TTC549 (cell line): Measurements from ENCODE around the gene LMNTD1.
"Not testable (repeated sequence)": the region's sequence is repeated elsewhere in the genome, so short reads cannot be mapped to it uniquely, and the experiment has no call there.

ENCODE experiments used
- FAIRE-seq: peaks from 2 replicates; lab custom pipeline; 2012; peaks lifted over from hg19 to GRCh38; lab: Jason Lieb, UNC

LMNTD1 gene

DNA sequence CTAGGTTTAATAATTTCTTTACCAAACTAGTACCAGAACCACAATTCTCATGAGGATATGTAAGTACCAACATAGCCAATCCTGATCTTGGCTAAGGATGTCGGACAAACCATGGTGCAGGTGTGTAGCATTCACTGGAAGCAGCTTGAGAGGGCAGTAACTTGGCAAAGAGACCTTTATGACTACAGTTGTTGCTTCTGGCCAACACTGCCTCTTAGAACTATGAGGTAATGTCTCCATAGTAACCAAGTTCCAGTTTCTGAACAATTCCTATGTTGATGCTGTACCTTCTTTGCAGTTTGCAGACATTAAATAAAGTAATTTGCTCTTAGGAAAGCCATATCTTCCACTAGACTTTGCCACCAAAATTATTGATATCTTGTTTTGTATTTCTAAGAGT, at the start of gene LMNTD1:
TSS of gene LMNTD1 (minus strand) at position 186 of the 400 bp plus-strand sequence. CDS start 324 bp downstream, outside the sequence.
- no peak for FAIRE-seq

DNA sequence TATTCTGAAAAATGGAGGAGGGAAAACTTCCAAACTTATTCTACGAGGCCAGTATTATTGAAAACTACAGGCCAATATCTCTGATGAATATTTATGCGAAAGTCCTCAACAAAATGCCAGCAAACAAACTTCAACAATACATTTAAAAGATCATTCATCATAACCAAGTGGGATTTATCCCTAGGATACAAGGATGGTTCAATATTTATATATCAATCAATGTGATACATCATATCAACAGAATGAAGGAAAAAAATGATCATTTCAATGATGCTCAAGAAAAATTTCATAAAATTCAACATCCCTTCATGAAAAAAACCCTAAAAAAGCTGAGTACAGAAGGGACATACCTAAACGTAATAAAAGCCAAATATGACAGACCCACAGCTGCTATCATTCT, 45.9 kb upstream of the LMNTD1 start:
- FAIRE-seq: no peak

- FAIRE-seq: not testable (repeated sequence)
Observed at GRCh38 chr12:25595496-25595895, 42.4 kb upstream of the LMNTD1 start.

- no peak for FAIRE-seq
Observed at GRCh38 chr12:25594376-25594775, 41.3 kb upstream of the LMNTD1 start.

DNA sequence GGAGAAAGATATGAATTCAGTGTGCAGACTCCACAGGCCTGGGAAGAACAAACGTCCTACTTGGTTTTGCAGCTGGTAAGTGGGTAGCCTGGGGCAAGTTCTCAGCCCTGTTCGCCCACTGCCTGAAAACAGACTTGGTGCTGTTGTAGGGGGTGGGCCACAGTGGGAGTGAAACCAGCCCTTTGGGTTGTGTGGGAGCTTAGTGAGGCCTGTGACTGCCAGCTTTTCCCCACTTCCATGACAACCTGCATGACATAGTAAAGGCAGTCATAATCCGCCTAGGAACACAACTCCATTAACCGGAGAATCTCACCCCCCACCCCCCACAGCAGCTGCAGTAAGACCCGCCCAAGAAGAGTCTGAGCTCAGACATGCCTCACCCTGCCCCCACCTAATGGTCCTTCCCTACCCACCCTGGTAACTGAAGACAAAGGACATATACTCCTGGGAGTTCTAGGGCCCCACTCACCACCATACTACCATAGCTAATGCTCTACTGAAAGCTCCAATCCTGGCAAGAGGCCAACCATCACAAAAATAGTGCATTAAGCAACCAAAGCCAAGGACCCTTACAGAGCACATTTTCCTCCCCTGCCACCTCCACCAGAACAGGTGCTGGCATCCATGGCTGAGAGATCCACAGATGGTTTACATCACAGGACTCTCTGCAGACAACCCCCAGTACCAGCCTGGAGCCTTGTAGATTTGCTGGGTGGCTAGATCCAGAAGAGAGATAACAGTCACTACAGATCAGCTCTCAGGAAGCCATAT, 39.8 kb upstream of the LMNTD1 start:
- FAIRE-seq: no peak

GRCh38 chr12:25591144-25591543, 38.1 kb upstream of the LMNTD1 start:
- no peak for FAIRE-seq

- no peak for FAIRE-seq
Observed at GRCh38 chr12:25590011-25590721, 37.1 kb upstream of the LMNTD1 start.

DNA sequence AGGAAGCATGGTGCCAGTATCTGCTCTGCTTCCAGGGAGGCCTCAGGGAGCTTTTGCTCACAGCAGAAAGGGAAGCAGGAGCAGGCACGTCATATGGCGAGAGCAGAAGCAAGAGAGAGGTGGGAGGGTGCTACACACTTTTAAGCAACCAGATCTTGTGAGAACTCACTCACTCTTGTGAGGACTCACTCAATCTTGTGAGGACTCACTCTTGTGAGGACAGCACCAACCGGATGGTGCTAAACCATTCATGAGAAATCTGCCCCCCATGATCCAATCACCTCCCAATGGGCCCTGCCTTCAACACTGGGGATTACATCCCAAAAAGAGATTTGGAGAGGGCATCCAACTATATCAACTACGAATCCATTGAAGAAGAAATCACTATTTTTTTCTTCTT, 34.3 kb upstream of the LMNTD1 start:
- no peak for FAIRE-seq

GRCh38 chr12:25585662-25586061, 32.6 kb upstream of the LMNTD1 start:
- no peak for FAIRE-seq

DNA sequence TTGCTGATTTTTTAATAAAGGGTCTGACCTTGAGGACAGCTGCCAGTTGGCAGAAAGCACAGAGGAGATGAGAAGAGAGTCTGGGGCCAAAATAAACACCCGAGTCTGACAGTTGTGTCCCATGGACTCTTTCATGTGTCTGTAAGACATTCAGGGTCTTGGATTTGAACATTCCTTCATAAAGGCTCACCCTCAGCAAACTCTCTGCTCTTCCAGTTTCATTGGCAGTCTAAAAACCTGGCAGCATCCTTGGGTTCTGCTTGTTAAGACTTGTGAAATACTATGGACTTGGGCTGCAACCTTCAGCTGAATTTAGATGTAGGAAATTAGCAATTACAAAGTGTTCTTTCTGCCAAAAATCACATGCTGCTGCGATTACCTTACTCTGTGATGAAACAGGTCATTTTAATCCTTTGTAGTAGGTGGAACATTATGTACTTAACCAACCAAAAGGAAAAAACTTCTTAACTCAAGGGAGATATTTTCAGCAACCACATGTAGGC, 32.0 kb upstream of the LMNTD1 start:
- no peak for FAIRE-seq

DNA sequence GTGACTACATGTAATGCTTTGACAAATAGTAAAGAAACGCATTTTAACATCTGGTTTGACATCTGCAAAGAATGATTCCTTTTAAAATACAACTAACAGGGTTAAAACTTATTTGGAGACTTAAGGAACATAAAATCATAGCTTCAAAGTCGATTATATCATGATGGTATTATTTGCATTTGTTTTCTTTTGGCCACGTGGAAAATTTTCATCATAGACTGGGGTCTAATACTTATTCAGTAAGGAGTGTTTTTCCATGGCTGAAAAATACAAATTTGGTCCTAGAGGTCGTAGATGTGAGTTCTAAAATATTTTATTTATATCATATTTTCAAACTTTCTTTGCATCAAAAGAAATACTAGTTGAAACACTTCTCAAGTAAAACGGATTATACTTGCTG, 31.5 kb upstream of the LMNTD1 start:
- no peak for FAIRE-seq

- no peak for FAIRE-seq
Observed at GRCh38 chr12:25583545-25583944, 30.5 kb upstream of the LMNTD1 start.

DNA sequence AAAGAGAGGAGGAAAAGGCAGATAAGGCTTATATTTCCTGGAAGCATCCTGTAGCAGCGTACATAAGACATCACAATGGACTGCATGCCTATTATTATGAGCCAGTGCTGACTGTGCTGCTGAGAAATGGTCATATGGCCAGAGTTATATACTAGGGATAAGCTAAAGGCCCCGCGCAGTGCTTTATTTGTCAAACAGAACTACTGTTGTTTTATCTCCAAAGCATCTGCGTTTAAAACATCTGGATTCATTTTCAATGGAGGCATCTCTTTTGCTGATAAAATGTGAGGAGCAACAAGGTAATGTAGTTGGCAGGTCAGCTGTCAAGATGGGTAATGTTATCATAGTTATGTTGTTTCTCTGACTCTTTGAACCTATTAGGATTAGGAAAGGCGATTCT, 28.0 kb upstream of the LMNTD1 start:
- no peak for FAIRE-seq

GRCh38 chr12:25578411-25579143, 25.5 kb upstream of the LMNTD1 start:
- FAIRE-seq: no peak

DNA sequence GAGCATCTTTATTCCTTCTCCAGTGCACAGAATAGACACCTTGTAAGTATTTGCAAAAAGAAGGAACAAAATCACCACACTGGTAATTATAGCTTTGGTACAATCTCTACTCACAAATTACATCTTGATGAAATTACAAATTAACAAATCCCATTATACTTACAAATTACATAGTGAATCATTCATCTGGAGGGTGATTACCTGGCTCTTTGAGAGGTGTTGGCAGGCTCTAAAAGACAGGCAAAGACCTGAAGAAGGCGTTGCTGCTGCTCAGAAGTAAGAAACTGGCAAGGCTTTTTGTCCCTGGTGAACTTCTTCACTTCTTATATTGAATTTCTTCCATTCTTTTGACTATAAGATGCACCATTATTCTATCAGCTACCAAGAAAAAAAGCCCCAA, 21.7 kb upstream of the LMNTD1 start:
- FAIRE-seq: no peak

- no peak for FAIRE-seq
Observed at GRCh38 chr12:25573346-25573745, 20.3 kb upstream of the LMNTD1 start.

DNA sequence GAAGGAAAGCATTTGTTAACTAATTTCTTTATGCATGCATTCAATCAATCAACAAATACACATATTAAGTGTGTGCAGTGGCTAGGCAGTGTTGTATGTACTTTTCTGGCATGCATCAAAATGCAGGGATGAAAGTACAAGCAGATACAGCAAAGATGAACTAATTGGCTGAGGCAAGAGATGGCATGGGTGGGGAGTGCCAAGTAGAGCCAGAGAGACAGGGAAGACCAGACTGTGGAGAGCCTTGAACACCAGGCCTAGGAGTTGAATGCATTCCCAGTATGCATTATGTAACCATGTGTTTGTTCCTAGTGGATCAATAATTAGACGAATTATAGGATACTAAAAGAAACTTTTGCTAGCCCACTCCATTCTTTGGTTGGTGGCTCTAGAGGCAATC, 17.3 kb upstream of the LMNTD1 start:
- no peak for FAIRE-seq

- no peak for FAIRE-seq
Observed at GRCh38 chr12:25566202-25566949, 13.3 kb upstream of the LMNTD1 start.

- FAIRE-seq: no peak
Observed at GRCh38 chr12:25558586-25558985, 5.5 kb upstream of the LMNTD1 start.

DNA sequence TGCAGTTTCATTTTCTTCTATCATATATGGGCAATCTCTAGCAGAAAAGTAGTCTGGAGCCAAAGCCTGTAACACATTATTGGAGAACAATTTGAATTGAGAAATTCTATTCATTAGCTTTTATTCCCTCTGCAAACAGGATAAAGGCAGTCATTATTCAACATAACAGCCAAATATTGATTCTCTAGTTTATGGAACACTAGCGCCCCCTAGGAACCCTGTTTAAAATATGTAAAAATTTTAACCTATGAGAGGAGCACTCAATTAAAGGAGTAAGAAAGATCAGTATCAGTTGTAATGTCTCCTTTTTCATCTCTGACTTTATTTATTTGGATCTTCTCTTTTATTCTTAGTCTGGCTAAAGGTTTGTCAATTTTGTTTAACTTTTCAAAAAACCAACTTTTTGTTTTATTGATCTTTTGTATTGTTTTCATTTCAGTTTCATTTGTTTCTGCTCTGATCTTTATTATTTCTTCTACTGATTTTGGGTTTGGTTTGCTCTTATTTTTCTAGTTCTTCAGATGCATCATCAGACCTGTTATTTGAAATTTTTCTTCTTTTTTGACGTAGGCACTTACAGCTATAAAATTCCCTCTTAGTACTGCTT, 4.8 kb upstream of the LMNTD1 start:
- peak; percentile 68 for FAIRE-seq

DNA sequence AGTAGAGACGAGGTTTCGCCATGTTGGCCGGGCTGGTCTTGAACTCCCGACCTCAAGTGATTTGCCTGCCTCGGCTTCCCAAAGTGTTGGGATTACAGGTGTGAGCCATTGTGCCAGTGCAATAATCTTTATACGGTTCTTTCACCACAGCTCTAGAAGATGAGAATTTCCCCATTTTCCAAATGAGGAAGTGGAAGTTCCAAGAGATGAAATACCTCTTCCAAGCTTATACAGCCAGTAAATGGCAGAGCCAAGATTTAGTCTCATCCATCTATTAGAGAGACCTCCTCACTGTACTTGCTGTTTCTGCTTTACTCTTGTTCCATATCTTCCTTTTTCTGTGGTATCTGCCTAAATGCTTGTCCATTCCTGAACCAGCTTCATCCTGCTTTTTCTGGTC, 3.1 kb upstream of the LMNTD1 start:
- no peak for FAIRE-seq

DNA sequence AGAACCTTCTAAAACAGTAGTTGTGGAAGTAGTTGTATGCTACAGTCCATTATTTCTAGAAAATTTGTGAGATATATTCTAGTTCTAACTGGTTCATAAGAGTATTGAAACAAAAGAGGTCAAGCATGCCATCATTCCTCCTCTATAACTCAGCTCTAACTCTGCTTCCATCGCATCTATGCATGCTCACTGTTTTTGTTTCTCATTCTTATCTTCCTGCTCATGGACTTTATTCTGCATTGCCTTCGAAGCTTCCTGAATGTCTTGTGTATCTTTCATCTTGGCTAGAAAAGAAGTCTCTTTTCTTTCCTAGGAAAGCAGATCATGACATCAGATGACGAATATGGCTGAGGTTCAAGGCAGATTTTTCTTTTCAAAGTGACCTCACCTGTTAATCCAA, 402 bp downstream of the LMNTD1 start:
- no peak for FAIRE-seq
